GM08714 (cell line): Measurements from ENCODE around the gene ECT2L.
"Not testable (repeated sequence)": the region's sequence is repeated elsewhere in the genome, so short reads cannot be mapped to it uniquely, and the experiment has no call there.

Source experiments
- H3K4me3 ChIP-seq: fragments of 200-500 bp; sonication (Bioruptor generic); 2 replicates; pipeline ENCODE4 v1.5.1; 2014; ENCODE audit warnings: mild to moderate bottlenecking, low read length, inconsistent platforms
- ZNF274 ChIP-seq: IDR thresholded peaks from 2 replicates; pipeline ENCODE4 v1.6.1; 2012; ENCODE audit warnings: mild to moderate bottlenecking, low read depth, low read length

The ECT2L gene

GRCh38 chr6:138914701-138915100 is 118.8 kb downstream of the ECT2L start:
- H3K4me3 ChIP-seq, result no peak overlapping the region
- TF ChIP-seq ZNF274, result no peak

- H3K4me3 ChIP-seq, result no peak overlapping the region
- TF ChIP-seq ZNF274, result no peak
Observed at GRCh38 chr6:138920906-138921305, 125.0 kb downstream of the ECT2L start.

GRCh38 chr6:138923561-138923960 is 127.7 kb downstream of the ECT2L start:
- H3K4me3 ChIP-seq, result no peak overlapping the region
- TF ChIP-seq ZNF274, result no peak

- TF ChIP-seq ZNF274, result no peak
- H3K4me3 ChIP-seq, result no peak overlapping the region
Observed at GRCh38 chr6:138925806-138926205, 129.9 kb downstream of the ECT2L start.

GRCh38 chr6:138926579-138926978 is 130.7 kb downstream of the ECT2L start:
- no peak overlapping the region for H3K4me3 ChIP-seq
- no peak for TF ChIP-seq ZNF274

- no peak for TF ChIP-seq ZNF274
- no peak overlapping the region for H3K4me3 ChIP-seq
Observed at GRCh38 chr6:138931660-138932059, 135.8 kb downstream of the ECT2L start.

GRCh38 chr6:138936873-138937272 is 141.0 kb downstream of the ECT2L start:
- H3K4me3 ChIP-seq, result not testable (repeated sequence)

GRCh38 chr6:138943089-138943625 is 147.3 kb downstream of the ECT2L start:
- no peak for TF ChIP-seq ZNF274

GRCh38 chr6:138944412-138944811 is 148.5 kb downstream of the ECT2L start:
- no peak for TF ChIP-seq ZNF274
- H3K4me3 ChIP-seq, result no peak overlapping the region

More at GRCh38 chr6:138943089-138943625, 147.3 kb downstream of the ECT2L start:
- H3K4me3 ChIP-seq, result no peak overlapping the region

- no peak for TF ChIP-seq ZNF274
- H3K4me3 ChIP-seq, result no peak overlapping the region
Observed at GRCh38 chr6:138945354-138945753, 149.5 kb downstream of the ECT2L start.

- TF ChIP-seq ZNF274, result no peak
- H3K4me3 ChIP-seq, result no peak overlapping the region
Observed at GRCh38 chr6:138948004-138948403, 152.1 kb downstream of the ECT2L start.

- H3K4me3 ChIP-seq, result no peak overlapping the region
- no peak for TF ChIP-seq ZNF274
Observed at GRCh38 chr6:138948546-138949179, 152.8 kb downstream of the ECT2L start.

- TF ChIP-seq ZNF274, result no peak
- no peak overlapping the region for H3K4me3 ChIP-seq
Observed at GRCh38 chr6:138953451-138953850, 157.6 kb downstream of the ECT2L start.
